Glomerular visceral epithelial cell (primary cell): ENCODE results near the gene ACSBG1.
"Not testable (repeated sequence)": the region's sequence is repeated elsewhere in the genome, so short reads cannot be mapped to it uniquely, and the experiment has no call there.

Experiments used
- DNase-seq: peaks from one replicate; pipeline ENCODE4 v3.0.0-alpha.2; 2016; ENCODE audit errors: extremely low spot score

Gene ACSBG1

DNA sequence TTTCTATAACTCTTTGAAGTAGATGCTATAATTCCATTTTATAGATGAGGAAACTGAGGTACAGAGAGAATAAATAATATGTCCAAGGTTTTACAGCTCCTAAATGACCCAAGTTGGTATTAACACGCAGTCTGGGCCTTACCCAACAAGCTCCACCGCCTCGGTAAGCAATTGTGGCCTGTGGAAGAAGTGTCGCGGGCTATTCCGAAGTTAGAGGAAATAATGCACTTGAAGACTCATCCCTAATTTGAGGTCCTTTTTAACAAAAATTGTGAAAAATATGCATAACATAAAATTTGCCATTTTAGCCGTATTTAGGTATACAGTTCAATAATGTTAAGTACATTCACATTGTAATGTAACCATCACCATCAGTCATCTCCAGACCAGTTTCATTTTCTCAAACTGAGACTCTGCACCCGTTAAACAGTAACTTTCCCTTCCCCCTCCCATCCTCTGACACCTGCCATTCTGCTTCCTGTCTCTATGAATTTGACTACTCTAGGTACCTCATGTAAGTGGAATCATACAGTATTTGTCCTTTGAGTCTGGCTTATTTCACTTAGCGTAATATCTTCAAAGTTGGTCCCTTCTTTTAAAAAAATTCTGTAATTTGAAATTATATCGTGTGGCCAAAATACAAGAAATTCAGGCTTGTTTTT is 67.0 kb downstream of the ACSBG1 start:
- no peak for DNase-seq

DNA sequence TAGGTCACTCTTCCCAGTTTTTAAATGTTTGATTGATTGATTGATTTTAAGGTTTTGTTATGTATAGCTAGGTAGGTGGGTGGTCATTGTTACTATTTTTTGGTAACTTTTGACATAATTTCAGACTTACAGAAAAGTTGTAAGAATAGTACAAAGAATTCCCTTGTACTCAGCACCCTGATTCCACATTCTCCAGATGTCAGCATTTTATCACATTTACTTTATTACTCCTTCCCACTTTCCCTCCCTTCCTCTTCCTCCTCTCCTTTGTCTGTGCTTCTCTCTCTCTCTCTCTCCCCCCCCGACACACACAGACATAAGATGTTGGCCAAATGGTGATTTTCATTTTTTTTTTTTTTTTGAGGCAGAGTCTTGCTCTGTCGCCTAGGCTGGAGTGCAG is 70.4 kb downstream of the ACSBG1 start:
- DNase-seq, result no peak

DNA sequence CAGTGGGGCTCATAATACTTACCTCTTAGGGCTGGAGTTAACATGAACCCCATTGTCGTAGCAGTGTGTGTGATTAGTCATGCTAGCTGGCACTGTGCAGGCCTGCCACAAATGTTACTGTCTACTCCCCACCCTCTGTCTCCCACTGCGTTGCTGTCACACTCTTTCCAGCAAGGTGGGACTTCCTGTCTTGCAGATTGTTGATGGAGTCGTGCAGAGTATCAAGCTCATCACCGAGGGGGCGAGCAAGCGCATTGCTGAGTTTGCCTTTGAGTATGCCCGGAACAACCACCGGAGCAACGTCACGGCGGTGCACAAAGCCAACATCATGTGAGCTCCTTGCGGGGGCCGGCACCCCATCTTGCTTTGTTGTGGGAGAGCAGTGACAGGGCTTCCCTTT is 72.3 kb downstream of the ACSBG1 start:
- no peak for DNase-seq

DNA sequence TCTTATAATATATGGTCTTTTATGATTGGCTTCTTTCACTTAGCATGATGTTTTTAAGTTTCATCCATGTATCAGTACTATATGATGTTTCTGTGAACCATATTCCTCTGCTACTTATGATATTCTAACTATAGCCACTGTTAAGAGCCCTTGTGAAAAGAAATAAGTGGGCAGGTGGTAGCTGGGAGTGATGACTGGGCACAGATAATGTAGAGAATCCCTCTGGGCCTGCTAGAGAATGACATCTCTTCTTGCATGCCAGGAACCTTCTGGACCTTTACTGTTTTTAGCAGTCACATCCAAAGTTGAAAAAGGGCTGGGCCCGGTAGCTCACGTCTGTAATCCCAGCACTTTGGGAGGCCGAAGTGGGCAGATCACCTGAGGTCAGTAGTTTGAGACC is 75.0 kb downstream of the ACSBG1 start:
- DNase-seq, result no peak

DNA sequence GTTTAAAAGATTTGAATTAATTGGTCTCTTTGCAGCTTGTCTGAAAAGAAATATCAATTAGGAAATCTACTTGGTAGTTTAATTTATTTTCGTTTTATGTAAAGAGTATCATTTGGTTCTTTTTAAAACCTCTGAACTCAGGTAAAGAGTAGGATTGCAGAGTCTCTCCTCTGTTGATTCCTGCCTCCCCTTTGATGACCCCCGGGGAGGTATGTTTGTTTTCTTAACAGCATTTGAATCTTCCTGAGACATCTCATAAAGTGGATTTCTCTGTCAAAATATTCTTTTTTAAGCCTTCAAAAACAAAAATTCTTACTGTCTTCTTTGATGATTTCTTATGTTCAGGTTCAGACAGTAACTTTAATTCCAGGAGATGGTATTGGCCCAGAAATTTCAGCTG is 77.2 kb downstream of the ACSBG1 start:
- no peak for DNase-seq

DNA sequence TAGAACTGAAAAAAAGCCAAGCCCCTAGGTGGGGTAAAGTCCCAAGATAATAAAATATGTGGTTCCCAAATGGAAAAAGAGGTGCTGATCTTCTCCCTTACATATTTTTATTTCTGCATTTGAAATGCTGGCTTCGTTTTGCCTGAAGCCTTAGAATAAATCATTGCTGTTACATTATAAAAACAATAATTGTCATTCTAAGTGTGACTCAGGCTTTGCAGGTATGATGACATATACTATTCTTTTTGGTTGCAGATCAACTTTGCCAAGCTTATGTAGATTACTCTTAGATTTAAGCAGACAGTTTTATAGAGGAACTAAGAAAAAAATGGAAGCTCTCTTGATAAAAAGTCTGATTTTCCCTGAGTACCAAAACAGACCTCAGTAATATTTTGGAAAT is 77.7 kb downstream of the ACSBG1 start:
- DNase-seq, result no peak

DNA sequence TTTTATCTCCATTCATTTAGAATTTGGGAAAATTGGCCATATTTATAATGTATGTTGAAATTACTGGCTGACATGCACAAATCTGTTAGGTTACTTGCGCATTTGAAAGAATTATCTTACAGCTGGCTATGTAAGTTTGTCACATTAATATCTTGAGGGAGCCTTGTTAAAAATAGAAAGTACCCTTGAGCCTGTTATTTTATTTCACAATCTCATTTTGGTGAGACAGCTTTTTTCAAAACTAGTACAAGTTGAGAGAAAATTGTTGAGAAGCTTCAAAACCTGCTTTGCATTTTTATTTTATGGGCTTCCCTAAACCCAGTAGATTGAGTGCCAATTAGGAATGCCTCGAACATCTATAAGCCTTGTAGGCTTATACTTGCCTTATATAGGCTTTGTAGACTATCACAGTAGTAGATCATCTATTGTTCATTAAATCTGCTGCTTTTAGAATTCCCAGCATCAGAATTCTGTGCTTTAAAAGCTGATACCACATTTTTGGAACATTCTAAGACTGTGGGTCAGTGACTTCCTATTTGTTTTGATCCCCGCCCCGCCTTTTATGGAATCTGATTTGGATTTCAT is 78.9 kb downstream of the ACSBG1 start:
- DNase-seq, result no peak

DNA sequence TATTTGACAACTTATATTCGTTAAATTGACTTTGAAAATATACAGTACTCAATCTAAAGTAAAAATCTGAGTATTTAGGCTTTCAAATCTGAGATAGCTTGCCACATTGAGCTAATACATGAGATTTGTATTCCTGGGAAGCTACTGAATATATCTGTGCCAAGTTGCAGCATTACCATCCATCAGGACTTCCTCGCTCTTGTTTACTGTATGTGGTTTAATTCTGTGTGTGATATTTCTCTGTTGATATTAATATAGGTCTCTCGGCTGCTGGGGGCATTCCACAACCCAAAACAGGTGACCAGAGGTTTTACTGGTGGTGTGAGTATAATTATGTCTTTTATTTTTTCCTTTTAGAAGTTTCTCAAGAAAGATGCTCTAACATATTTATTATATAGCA is 79.4 kb downstream of the ACSBG1 start:
- DNase-seq, result no peak

DNA sequence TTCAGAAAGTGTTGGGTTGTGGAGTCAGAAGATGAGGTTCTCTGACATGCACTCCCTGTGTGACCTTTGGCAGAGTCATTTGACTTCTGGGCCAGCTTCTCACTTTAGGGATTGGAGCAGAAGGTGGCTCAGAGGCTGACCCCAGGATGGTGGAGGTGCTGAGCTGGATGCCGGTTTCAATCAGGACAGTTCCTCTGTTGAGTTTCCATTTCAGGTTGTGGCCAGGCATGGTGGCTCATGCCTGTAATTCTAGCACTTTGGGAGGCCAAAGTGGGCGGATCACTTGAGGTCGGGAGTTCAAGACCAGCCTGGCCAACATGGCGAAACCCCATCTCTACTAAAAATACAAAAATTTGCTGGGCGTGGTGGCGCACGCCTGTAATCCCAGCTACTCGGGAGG is 83.3 kb downstream of the ACSBG1 start:
- DNase-seq, result not testable (repeated sequence)

DNA sequence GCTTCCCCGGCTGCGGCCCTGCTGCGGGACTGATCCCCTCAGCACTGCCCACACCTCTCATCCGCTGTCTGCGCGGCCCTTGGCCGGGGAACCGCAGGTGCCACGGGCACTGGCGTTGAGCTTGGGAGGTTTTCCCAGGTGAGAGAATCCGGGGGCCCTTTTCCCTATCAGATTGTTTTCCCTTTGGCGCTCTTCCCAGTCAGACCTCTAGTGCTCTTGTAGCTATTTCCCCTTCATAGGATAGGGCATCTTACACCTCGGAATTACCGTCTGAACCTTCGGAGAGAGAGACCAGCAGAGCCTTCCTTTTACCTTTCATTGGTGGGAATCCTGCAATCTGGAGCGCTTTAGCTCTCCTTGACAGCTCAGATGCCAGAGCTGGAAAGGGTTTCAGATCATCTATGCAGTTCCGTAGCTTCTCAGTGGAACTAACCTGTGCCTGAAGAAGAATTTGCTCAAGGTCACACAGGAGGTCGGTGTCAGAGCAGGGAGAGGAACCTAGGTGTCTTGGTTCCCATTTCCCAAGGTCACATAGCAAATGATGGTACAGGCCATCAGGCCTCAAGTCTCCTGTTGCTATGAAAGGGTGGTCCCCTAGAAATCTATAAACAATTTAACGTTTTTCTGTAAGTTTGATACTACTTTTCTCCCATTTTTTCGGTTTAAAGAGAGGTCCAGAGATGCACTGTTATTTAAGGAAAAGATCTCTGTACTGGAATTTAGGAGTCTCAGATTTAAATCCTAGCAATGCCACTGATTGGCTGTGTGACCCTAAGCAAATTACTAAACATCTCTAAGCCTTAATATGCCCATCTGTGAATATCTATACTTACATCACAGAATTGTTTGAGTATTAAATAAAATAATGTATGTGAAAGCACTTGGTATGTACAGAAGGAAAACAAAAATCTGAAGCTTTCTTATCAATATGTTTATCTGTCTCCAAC is 84.3 kb downstream of the ACSBG1 start:
- DNase-seq, result peak; percentile 41

DNA sequence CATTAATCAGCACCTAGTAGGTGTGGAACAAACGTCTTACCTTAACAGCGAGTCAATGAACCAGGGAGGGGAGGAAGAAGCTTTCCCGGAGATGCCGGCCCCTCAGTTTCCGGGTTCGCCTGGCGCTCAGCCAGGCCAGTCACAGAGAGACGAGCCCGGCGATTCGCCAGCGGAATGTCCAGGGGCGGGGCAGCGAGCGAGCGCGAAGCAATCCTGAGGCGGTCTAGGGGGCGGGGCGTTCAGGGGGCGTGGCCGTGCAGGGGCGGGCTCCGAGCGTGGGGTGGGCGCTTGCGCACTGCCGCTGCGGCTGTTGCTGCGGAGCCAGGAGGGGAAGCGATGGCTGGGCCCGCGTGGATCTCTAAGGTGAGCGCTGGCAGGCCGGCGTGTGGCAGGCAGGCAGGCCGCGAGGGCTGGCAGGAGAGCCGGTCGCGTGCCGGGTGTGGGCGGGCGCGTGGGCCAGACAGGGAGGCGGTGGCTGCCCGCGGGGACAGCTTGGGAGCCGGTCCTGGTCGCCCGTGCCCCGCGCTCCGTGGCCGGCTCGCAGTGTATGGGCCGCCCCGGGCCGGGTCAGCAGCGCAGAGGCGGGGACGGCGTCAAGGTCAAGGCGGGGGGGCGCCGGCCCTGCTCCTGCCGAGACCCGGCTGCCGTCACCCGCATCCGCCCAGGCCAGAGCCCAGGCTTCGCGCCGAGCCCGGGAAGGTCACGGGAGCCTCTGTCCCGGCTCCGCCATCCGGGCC is 85.1 kb downstream of the ACSBG1 start, which contains the start of gene IDH3A:
Gene IDH3A, plus strand, starts transcription at position 295 of the 737 bp plus-strand sequence. Its CDS starts 42 bp downstream, at position 337.
- DNase-seq, result peak; percentile 99

DNA sequence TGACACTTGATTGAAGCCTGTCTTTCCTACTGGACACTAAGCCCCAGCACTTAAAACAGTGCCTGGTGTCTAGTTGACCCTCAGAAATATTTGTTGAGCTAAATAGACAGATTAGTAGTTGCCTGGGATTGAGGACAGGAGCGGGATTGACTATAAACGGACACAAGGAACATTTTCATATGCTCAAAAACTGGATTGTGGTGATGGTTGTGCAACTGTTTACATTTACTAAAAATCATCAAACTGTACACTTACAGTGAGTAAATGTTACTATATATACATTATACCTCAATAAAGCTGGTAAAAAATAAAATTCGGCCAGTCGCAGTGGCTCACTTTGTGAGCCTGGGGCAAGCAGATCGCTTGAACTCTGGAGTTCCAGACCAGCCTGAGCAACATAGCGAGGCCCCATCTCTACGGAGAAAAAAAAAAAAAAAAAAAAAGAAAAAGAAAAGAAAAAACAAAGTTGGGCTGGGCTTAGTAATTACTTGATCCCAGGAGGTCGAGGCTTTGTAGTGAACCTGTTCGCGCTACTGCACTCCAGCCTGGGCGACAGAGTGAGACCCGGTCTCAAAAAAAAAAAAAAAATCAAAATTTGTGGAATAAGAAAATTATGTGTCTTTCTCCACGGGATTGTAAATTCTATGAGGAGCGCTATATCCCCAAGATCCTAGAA is 85.8 kb downstream of the ACSBG1 start:
- DNase-seq, result no peak

DNA sequence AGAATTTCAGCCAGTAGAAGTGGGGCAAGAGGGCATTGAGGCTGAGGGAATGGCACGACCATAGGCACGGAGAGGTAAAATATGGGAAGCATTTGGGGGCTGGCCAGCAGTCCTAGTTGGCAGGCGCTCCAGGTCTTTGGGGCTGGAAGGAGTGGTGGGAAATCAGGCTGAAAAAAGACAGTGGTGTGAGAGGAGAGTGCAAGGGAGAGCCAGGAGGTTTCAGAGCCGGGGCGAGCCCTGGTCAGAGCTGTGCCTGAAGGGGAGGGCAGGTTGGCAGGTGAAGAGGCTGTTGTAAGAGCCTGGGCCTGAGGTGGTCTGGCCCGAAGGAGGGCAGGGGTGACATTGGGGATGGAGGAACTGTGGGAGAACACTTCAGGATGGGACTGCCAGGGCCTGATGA is 86.8 kb downstream of the ACSBG1 start:
- no peak for DNase-seq

DNA sequence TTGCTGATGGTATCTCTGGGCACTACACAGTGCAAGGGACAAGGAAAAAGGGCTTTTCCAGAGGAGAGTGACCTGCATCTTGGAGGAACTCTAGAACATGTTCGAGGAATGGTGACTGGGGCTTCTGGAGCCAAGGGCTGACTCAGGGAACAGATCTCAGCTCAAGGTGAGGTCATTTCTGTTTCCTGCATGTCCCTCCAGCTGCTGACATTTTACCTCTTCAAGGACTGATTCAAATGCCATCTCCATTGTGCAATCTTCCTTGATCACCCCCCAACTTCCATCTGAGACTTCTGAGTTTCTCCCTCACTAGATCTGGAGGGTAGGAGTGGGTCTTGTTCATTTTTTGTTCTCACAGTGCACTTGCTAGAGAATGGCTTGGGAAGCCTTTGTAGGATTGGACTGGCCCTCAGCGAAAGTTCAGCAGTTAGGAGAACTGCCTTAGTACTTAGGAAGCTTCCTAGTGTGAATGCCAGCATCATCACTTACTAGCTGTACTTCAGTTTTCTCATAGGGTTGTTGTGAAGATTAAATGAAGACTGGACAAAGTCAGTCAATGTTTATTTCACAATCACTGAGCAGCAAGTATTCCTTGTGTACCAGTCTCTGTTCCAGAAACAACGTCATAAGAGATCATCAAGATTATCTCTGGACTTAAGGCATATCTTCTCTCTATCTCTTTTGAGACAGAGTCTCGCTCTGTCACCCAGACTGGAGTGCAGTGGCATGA is 87.8 kb downstream of the ACSBG1 start:
- peak; percentile 9 for DNase-seq

DNA sequence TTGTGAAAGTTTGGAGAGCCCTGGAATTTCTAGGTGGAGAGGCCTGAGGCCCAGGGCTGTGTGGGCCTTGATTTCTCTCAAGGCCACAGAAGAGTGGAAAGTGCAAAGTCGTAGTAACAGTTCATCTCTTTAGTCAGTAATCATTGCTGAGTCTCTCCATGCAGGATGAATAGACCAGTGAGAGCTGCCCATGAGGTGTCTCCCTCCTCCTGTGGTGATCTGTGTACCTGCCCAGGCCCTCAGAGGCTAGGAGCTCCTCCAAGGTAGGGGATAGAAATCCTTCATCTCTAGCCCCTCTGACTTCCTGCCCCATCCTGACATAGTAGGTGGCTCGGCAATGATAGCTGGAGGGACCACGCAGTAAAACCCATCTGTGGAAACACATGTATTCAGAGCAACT is 92.0 kb downstream of the ACSBG1 start:
- DNase-seq, result no peak

DNA sequence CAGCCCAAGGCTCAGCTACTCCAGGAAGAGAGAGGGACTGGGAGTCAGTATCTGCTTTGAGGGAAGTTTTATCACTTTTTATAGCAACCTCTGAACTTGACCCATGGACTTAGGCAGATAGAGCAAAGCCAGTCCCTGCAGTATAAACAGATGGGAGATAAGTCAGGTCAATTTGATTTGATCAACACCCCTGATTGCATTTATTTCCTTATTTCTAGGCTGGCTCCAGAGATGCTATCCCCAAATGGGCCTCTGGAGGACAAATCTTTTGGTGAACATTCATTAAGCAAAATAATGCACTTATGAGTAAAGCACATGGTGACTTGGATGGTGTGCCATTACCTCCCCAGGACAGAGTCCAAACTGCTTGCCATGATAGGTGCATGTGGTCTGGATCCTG is 94.1 kb downstream of the ACSBG1 start:
- DNase-seq, result no peak

DNA sequence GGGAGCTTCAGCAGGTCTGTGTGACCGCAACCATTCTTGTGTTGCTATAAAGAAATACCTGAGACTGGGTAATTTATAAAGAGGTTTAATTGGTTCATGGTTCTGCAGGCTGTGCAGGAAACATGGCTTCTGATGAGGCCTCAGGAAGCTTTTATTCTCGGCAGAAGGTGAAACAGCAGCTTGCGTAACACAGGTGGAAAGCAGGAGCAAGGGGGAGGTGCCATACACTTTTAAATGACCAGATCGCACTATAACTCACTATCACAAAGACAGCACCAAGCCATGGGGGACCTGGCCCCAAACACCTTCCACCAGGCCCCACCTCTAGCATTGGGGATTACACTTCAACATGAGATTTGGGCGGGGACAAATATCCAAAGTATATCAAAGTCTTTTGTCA is 94.8 kb downstream of the ACSBG1 start:
- DNase-seq, result no peak

DNA sequence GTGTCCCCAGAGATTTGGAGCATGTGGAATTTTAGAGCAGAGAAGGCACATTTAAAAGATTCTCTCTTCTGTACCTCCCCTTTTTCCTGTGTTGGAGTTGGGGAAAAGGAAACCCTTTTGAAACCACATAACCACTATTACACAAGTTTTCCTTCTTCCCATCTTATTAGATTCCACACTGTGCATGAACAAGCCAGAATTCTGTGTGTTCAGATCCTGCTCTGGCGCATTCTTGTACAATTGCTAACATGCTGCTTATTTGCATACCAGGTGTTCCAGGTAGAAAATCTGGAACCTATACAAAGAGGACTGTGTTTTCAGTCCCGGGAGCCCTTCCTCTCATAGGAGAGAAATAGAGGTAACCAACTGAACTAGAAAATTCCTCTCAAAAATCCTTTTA is 100.6 kb downstream of the ACSBG1 start:
- no peak for DNase-seq

DNA sequence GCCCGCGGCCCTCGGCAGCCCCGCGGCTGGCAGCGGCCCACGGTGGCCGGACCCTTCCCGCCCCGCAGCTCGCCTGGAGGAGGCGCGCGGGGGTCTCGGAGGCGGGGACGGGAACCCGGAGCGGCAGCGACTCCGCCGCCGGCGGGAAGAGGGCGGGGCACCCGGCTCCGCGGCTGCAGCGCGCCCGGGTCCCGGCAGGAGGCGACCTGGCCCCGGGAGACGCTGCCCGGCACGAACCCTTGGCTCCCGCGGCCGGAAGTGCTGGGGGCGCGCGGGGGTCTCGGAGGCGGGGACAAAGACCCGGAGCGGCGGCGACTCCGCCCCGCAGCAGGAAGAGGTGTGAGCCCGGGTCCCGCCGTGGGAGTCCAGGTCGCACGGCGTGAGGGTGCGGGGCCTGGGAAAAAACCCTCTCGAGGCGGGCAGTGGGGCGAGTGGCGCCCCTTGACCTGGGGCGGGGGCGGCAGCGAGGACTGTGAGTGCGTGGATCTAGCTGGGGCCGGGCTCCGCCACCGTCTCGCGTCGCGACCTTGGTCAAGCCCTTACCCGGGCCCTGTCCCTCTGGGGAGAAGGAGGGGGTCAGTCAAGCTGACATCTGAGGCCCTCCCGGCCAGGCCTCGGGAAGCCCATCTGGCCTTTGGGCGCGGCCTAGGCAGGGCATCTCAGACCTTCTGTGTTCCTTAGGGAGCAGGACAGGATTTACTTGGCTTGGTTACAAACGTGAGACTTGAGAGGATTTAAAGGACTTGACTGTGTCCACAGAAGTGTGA is 102.9 kb downstream of the ACSBG1 start, which contains the start of gene CIB2:
Gene CIB2, minus strand, starts transcription at position 151 of the 767 bp plus-strand sequence. CDS start 230 bp downstream, outside the sequence.
- peak; percentile 72 for DNase-seq
